GM13977 (cell line): ENCODE data around the gene FBLN2.

ENCODE experiments used
- DNase-seq: peaks from one replicate; pipeline ENCODE4 v3.0.0; 2012; ENCODE audit warnings: low spot score
- in situ Hi-C: fragments of 300-500 bp; cut with MboI; formaldehyde crosslinking; loops from one replicate; pipeline ENCODE4 v1.12.0; 2022; ENCODE audit warnings: low sequenced_read_pairs, low pct_unique_long_range_greater_than_20kb, mixed read lengths, inconsistent platforms; ENCODE audit not compliant: unreplicated experiment
- TF ChIP-seq, protein P1 (sequence below): IDR thresholded peaks from 2 replicates; pipeline ENCODE4 v1.5.1; 2012; ENCODE audit warnings: mild to moderate bottlenecking, control low read depth; ENCODE audit not compliant: insufficient read depth; ENCODE audit errors: extremely low read depth, missing control alignments

The FBLN2 gene

DNA sequence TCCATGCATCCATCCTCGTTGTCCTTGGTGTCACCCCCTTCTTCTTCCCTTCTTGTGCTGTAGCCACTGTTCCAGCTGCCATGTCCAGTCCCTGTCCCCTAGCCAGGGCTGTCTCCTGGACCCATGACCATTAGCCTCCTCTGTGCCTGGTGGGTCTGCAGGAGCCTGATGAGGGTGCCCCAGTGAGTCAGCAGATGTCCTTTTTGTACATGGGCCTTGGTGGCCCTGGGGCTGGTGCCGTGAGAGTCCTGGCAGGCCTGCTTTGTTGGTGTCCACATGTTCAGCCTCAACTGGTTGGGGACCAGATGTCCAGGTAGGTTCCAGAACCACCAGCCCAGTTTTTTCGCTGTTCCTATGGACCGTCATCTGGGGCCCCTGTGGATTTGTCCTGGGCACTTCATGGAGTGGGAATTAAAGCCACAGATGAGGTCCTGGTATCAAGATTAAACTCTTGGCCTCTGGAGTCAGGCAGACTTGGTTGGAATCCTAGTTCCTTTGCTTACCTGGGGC lies 66.1 kb downstream of the FBLN2 start:
- no peak for DNase-seq
- in situ Hi-C loops, result no loop called here
- TF ChIP-seq, protein P1, sequence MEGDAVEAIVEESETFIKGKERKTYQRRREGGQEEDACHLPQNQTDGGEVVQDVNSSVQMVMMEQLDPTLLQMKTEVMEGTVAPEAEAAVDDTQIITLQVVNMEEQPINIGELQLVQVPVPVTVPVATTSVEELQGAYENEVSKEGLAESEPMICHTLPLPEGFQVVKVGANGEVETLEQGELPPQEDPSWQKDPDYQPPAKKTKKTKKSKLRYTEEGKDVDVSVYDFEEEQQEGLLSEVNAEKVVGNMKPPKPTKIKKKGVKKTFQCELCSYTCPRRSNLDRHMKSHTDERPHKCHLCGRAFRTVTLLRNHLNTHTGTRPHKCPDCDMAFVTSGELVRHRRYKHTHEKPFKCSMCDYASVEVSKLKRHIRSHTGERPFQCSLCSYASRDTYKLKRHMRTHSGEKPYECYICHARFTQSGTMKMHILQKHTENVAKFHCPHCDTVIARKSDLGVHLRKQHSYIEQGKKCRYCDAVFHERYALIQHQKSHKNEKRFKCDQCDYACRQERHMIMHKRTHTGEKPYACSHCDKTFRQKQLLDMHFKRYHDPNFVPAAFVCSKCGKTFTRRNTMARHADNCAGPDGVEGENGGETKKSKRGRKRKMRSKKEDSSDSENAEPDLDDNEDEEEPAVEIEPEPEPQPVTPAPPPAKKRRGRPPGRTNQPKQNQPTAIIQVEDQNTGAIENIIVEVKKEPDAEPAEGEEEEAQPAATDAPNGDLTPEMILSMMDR, result no peak

DNA sequence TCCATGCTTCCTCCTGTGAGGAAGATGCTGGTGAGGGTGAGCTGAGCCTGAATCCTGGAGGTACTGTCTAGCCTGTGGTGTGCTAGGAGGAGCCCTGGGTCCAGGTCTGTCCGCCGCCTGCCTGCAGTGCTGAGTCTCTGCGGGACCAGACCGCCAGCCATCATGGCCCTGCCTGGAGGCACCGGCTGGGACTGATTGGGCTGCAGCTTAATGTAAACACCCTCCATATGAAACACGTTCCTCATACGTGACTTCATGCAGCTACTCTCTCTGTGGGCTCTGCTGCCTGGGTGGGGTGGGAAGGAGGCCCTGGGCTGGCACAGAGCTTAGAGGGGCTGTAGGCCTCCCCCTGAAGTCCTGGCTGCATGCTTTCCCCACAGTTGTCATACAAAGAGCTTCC lies 67.4 kb downstream of the FBLN2 start:
- TF ChIP-seq, protein P1, result no peak
- in situ Hi-C loops, result no loop called here
- DNase-seq, result no peak

DNA sequence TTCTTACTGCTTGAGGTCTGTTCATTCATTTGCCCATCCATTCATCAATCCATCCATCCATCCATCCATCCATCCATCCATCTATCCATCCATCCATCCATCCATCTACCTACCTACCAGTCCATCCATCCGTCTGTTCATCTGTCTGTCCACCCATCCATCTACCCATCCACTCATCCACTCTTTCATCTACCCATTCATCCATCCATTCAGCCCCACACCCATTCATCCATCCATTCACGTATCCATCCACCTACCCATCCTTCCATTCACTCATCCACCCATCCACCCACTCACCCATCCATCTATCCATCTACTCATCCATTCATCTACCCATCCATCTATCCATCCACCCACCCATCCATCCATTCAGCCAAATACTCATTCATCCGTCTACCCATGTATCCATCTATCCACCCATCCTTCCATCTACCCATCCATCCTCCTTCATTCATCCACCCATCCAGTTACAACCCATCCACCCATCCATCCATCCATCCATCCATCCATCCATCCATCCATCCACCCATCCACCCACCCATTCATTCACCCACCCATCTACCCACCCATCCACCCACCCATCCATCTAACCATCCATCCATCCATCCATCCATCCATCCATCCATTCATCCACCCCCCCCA lies 68.3 kb downstream of the FBLN2 start:
- in situ Hi-C loops, result no loop called here
- TF ChIP-seq, protein P1, result no peak
- DNase-seq, result no peak

DNA sequence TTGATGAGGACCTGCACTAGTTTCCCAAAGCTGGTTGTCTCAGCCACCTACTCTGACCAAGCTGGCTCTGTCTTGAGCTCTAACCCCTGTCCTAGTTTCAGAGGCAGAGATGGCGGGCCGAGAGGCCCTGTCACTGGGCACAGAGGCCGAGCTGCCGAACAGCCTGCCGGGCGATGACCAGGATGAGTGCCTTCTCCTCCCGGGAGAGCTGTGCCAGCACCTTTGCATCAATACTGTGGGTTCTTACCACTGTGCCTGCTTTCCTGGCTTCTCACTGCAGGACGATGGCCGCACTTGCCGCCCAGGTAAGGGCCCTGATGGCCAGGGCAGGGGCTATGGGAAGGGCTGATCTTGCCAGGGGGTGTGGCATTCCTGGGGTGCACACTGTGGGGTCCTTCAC lies 69.1 kb downstream of the FBLN2 start:
- no peak for DNase-seq
- TF ChIP-seq, protein P1, result no peak
- in situ Hi-C loops, result no loop called here

DNA sequence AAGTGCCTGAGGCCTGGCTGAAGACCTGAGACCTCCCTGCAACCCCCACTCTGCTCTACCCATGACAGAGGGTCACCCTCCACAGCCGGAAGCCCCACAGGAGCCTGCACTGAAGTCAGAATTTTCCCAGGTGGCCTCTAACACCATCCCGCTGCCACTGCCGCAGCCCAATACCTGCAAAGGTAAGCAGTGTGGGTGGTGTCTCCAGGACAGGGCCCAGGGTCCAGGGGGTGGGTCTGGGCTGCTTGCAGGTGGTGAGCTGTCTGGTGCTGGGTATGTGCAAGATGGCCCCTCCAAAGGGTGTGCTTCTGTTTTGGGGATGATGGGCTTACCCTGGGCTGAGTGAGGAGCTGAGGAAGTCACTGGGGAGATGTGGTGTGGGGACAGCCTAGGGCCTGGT lies 69.9 kb downstream of the FBLN2 start:
- DNase-seq, result no peak
- in situ Hi-C loops, result no loop called here
- TF ChIP-seq, protein P1, result no peak

DNA sequence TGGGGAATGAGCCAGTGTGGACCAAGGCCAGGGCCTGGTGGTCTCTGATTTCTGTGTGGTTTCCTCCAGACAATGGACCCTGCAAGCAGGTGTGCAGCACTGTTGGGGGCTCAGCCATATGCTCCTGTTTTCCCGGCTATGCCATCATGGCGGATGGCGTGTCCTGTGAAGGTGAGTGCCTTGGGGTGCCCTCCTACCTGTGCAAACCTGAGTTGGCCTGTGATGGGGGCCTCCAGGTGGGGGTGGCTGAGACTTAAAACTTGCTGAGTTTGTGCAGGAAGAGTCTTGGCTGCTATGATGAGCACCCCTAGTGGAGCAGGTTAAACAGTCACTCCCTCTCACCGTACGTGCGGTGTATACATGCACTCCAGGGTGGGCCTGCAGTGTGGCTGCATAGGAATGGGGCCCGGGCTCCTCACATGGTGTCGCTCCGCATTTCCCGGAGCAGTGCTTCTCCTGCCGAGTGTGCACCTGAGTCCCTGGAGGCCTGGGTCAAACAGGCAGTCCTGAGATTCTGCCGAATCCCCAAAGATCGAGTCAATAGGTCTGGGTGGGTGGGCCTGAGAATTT lies 70.8 kb downstream of the FBLN2 start:
- DNase-seq, result no peak
- TF ChIP-seq, protein P1, result no peak
- in situ Hi-C loops, result no loop called here
